ENCODE data around the gene PHTF1. TPM values are rescaled to one million over a fixed set of nuclear protein-coding genes. Genes with fewer than 3 reads are reported as not detected.

Gene PHTF1
- total RNA-seq, 2 donors from 2014 or later = 8.5 to 9.8 TPM

DNA sequence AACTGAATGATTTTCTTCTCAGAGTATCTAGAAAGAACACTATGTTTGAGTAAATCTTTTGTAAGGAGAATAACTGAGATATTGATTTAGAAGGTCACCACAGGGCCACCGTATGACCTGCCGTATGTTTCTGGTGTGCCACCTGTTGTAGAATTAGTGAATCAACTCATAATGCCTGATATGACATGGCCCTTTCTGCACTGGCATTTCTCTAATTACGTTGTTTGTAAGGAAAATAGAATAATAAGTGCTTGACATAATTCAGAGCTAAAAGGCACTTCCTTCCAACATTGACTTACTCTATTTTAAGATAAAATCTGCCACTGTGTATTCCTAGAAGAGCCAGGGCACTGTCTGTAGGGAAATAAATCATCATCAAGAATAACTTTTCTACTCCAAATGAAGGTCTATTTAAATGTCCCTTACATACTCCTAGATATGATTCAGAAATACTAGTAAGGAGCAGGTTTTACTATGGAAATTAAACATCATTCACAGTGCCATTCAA is 101.7 kb downstream of the PHTF1 start:
- no peaks in the 10 kb centered on the region for H3K27me3 ChIP-seq
- H3K4me1 ChIP-seq = no peaks in the 10 kb centered on the region
- no peaks in the 10 kb centered on the region for H3K9me3 ChIP-seq
- H3K36me3 ChIP-seq = no peaks in the 10 kb centered on the region
- DNase-seq = no peak
- H3K27ac ChIP-seq = no peak overlapping the region
- no peak overlapping the region for H3K4me3 ChIP-seq
- H3K9ac ChIP-seq (ENCODE audit: low read depth in 2 of 2, low read length in 2 of 2) = no peak overlapping the region
- TF ChIP-seq, protein P1, sequence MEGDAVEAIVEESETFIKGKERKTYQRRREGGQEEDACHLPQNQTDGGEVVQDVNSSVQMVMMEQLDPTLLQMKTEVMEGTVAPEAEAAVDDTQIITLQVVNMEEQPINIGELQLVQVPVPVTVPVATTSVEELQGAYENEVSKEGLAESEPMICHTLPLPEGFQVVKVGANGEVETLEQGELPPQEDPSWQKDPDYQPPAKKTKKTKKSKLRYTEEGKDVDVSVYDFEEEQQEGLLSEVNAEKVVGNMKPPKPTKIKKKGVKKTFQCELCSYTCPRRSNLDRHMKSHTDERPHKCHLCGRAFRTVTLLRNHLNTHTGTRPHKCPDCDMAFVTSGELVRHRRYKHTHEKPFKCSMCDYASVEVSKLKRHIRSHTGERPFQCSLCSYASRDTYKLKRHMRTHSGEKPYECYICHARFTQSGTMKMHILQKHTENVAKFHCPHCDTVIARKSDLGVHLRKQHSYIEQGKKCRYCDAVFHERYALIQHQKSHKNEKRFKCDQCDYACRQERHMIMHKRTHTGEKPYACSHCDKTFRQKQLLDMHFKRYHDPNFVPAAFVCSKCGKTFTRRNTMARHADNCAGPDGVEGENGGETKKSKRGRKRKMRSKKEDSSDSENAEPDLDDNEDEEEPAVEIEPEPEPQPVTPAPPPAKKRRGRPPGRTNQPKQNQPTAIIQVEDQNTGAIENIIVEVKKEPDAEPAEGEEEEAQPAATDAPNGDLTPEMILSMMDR (IDR thresholded peaks at IDR 0.05) = no peak
- intact Hi-C loops (cut with DNase I) = no loop called here

DNA sequence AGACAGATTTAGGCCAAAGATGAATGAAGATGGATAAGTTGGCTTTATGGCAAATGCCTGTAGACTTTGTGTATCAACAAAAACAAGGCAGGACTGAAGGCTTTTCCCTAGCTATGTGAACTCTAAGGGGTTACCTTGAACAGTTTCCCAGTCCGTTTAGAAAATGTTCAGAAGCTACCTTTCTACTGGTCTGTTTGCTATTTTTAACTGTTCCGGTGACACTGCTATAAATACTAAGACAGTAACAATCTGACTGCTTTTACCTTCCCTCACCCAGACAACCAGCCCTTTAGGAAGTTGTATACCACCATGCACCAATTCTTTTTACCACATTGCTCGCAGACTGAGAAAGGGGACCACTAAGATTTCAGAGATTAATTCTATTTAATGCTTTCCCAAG is 102.2 kb downstream of the PHTF1 start:
- Histone ChIP-seq H3K36me3 (no peaks in the 10 kb centered on the region), H3K4me3 (no peak overlapping the region), H3K9ac (ENCODE audit: low read depth in 2 of 2, low read length in 2 of 2) (no peak overlapping the region), H3K4me1 (no peaks in the 10 kb centered on the region), H3K9me3 (no peaks in the 10 kb centered on the region), H3K27ac (no peak overlapping the region), H3K27me3 (no peaks in the 10 kb centered on the region)
- intact Hi-C loops (cut with DNase I) = no loop called here
- no peak for DNase-seq
- TF ChIP-seq, protein P1 (IDR thresholded peaks at IDR 0.05) = no peak

DNA sequence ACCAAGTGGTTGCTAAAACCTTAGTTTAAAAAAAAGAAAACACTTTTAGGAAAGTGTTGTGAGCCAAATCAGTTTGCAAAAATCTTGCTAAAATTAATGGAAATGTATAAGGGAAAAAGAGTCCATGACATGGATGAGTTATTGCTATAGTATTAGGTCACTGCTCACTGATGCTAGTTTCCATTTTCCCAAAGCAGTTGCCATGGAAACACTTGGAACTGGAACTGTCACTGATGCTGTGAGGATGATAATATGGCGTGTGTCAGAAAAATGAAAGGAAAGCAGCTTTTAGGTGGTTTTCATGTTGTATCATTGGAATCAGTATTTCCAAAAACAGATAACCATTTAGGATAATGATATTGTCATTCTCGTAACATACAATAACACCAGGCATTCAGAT is 104.4 kb downstream of the PHTF1 start:
- TF ChIP-seq, protein P1 (IDR thresholded peaks at IDR 0.05) = no peak
- Histone ChIP-seq H3K27me3 (no peaks in the 10 kb centered on the region), H3K36me3 (no peaks in the 10 kb centered on the region), H3K27ac (no peak overlapping the region), H3K4me3 (no peak overlapping the region), H3K4me1 (no peaks in the 10 kb centered on the region), H3K9me3 (no peaks in the 10 kb centered on the region), H3K9ac (ENCODE audit: low read depth in 2 of 2, low read length in 2 of 2) (no peak overlapping the region)
- intact Hi-C loops (cut with DNase I) = no loop called here
- DNase-seq = no peak

DNA sequence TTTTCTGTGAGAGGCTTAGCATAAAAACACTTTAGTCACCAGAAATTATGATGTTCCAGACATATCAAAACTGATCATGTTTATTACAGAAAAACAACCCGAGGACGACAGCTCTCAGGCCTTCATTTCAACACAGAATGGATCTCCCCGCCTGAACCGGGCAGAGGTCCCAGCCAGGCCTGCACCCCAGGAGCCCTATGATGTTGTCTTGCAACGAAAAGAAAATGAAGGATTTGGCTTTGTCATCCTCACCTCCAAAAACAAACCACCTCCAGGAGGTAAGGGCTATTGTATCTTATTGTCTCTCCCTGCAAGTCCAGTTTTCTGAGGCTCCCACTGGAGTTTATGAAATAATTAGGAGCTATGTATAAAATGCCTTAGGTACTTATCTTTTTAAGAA is 105.5 kb downstream of the PHTF1 start:
- no peak overlapping the region for H3K4me3 ChIP-seq
- no peaks in the 10 kb centered on the region for H3K36me3 ChIP-seq
- H3K27ac ChIP-seq = no peak overlapping the region
- no peak overlapping the region for H3K9ac ChIP-seq (ENCODE audit: low read depth in 2 of 2, low read length in 2 of 2)
- TF ChIP-seq, protein P1 (IDR thresholded peaks at IDR 0.05) = no peak
- intact Hi-C loops (cut with DNase I) = no loop called here
- H3K4me1 ChIP-seq = no peaks in the 10 kb centered on the region
- H3K27me3 ChIP-seq = no peaks in the 10 kb centered on the region
- no peaks in the 10 kb centered on the region for H3K9me3 ChIP-seq
- no peak for DNase-seq

DNA sequence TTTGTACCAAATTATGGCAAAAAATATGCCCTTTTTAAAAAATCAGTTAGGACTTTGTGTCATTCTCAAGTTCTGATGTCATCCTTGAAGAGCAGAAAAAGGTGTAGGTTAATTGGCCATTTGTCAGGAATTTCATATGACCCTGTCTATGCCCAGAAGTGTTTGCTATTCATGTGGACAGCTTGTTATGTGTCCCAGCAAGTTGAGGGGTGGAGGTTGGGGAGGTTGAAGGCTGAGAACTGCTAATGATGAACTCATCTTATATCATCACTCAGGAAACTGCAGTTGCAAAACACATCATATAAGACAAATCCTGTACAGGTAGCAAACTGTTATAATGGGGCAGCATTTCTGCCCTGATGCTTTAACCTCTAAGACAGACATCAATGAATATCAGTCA is 106.5 kb downstream of the PHTF1 start:
- no peak overlapping the region for H3K9ac ChIP-seq (ENCODE audit: low read depth in 2 of 2, low read length in 2 of 2)
- H3K27ac ChIP-seq = no peak overlapping the region
- H3K36me3 ChIP-seq = no peaks in the 10 kb centered on the region
- intact Hi-C loops (cut with DNase I) = no loop called here
- TF ChIP-seq, protein P1 (IDR thresholded peaks at IDR 0.05) = no peak
- H3K4me3 ChIP-seq = no peak overlapping the region
- no peaks in the 10 kb centered on the region for H3K9me3 ChIP-seq
- DNase-seq = no peak
- no peaks in the 10 kb centered on the region for H3K4me1 ChIP-seq
- H3K27me3 ChIP-seq = no peaks in the 10 kb centered on the region

All from colonic mucosa (tissue), 4 donors.